ENCODE measurements around the gene OTUD4.

DNA sequence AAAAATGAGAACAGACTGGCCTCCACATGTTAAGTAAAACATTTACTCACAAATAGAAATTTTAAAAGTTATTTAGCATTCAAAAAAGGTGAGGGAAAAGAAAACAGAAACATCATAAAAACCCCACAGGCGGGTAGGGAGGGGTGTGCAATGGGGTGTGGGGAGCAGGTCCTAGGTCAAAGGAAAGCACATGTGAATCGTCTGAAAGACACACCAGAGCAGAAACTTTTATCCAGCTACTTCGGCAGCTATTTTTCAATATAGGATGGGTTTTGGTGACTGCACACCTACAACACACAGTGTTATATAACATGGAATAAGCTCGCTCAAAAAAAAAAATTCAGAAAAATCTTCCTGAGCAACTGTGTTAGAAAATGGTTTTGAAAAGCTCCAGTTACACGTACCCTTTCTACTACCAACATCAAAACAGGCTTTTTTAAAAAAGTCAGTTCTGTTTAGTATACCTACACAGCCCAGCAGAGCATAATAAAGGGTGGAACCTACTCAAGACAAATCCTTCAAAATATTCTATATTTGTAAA, 1.6 kb downstream of the OTUD4 start:
- TF ChIP-seq, protein P1, sequence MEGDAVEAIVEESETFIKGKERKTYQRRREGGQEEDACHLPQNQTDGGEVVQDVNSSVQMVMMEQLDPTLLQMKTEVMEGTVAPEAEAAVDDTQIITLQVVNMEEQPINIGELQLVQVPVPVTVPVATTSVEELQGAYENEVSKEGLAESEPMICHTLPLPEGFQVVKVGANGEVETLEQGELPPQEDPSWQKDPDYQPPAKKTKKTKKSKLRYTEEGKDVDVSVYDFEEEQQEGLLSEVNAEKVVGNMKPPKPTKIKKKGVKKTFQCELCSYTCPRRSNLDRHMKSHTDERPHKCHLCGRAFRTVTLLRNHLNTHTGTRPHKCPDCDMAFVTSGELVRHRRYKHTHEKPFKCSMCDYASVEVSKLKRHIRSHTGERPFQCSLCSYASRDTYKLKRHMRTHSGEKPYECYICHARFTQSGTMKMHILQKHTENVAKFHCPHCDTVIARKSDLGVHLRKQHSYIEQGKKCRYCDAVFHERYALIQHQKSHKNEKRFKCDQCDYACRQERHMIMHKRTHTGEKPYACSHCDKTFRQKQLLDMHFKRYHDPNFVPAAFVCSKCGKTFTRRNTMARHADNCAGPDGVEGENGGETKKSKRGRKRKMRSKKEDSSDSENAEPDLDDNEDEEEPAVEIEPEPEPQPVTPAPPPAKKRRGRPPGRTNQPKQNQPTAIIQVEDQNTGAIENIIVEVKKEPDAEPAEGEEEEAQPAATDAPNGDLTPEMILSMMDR (IDR thresholded peaks at IDR 0.05): no peak
- no peak for TF ChIP-seq POLR2AphosphoS5 (IDR thresholded peaks at IDR 0.05)
- TF ChIP-seq POLR2A (IDR thresholded peaks at IDR 0.05): no peak
